ENCODE data around the gene ALX3. TPM values are rescaled to one million over a fixed set of nuclear protein-coding genes. Genes with fewer than 3 reads are reported as not detected.

Gene ALX3
- polyA plus RNA-seq, 1 donor: not detected

DNA sequence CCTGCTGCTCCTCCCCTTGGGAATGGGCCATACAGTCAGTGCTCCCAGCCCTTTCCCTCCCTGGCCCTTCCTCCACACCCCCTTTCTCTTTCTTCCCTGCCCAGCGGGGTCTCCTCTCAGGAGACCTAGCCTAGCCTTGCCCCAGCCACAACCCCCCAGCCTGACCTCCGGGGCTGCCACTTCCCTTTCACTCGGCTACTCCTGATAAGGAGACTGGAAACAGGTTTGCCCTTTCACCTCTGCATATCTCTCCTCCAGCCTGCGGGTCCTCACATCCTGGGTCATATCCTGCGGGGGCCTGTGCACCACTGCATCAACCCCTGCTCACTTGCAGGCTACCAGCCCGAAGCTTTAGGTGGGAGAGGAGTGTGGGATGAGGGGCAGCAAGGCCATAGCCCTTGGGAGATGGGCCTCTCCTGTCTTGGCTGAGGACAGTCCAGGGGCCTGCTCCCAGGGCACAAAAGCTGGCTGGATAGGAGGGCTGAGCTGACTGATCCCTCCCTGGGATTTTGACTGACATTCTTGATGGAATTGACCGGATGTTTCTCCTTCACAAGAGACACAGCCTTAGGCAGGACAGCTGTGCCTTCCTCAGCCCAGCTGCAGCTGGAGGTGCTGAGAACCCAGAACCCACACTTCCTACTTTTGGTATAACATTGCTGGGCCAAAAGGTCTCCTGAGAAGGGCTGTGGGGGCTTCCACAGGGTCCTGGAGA is 19.2 kb upstream of the ALX3 start:
- DNase-seq: no peak
- Histone ChIP-seq H3K4me1 (ENCODE audit: control insufficient read depth, insufficient read depth, low read length) (no peaks in the 10 kb centered on the region), H3K36me3 (ENCODE audit: control insufficient read depth, insufficient read depth, low read length) (no peaks in the 10 kb centered on the region), H3K4me3 (ENCODE audit: low read length) (no peak overlapping the region), H3K27me3 (ENCODE audit: control insufficient read depth, insufficient read depth, low read length) (peaks cover 82% of the 10 kb centered on the region), H3K27ac (ENCODE audit: low read length) (no peak overlapping the region), H3K9me3 (ENCODE audit: control insufficient read depth, low read depth, low read length) (no peaks in the 10 kb centered on the region)
- no CpG with 5 or more reads among the region's 7 CpGs for WGBS (ENCODE audit: insufficient coverage, low lambda C conversion rate)

- Histone ChIP-seq H3K4me1 (ENCODE audit: control insufficient read depth, insufficient read depth, low read length) (peaks cover 6% of the 10 kb centered on the region), H3K27ac (ENCODE audit: low read length) (no peak overlapping the region), H3K27me3 (ENCODE audit: control insufficient read depth, insufficient read depth, low read length) (peaks cover 82% of the 10 kb centered on the region), H3K4me3 (ENCODE audit: low read length) (no peak overlapping the region), H3K36me3 (ENCODE audit: control insufficient read depth, insufficient read depth, low read length) (no peaks in the 10 kb centered on the region), H3K9me3 (ENCODE audit: control insufficient read depth, low read depth, low read length) (peaks cover 6% of the 10 kb centered on the region)
- no CpG with 5 or more reads among the region's 10 CpGs for WGBS (ENCODE audit: insufficient coverage, low lambda C conversion rate)
- no peak for DNase-seq
These were observed 18.4 kb upstream of the ALX3 start for GRCh38 chr1:110088739-110089316.

- peak in 1 of 2 donors; percentile 41 for DNase-seq
- WGBS (ENCODE audit: insufficient coverage, low lambda C conversion rate): no CpG with 5 or more reads among the region's 15 CpGs
- peaks cover 85% of the 10 kb centered on the region for H3K27me3 ChIP-seq (ENCODE audit: control insufficient read depth, insufficient read depth, low read length)
These were observed 17.6 kb upstream of the ALX3 start for GRCh38 chr1:110087812-110088738.

GRCh38 chr1:110086961-110087360 is 16.5 kb upstream of the ALX3 start:
- H3K4me3 ChIP-seq (ENCODE audit: low read length): no peak overlapping the region
- peaks cover 8% of the 10 kb centered on the region for H3K9me3 ChIP-seq (ENCODE audit: control insufficient read depth, low read depth, low read length)
- no peaks in the 10 kb centered on the region for H3K36me3 ChIP-seq (ENCODE audit: control insufficient read depth, insufficient read depth, low read length)
- peaks cover 87% of the 10 kb centered on the region for H3K27me3 ChIP-seq (ENCODE audit: control insufficient read depth, insufficient read depth, low read length)
- peaks cover 8% of the 10 kb centered on the region for H3K4me1 ChIP-seq (ENCODE audit: control insufficient read depth, insufficient read depth, low read length)
- no peak for DNase-seq
- H3K27ac ChIP-seq (ENCODE audit: low read length): no peak overlapping the region
- no CpG with 5 or more reads among the region's 4 CpGs for WGBS (ENCODE audit: insufficient coverage, low lambda C conversion rate)

More at GRCh38 chr1:110087812-110088738, 17.6 kb upstream of the ALX3 start:
- peaks cover 8% of the 10 kb centered on the region for H3K9me3 ChIP-seq (ENCODE audit: control insufficient read depth, low read depth, low read length)
- H3K36me3 ChIP-seq (ENCODE audit: control insufficient read depth, insufficient read depth, low read length): no peaks in the 10 kb centered on the region
- peaks cover 8% of the 10 kb centered on the region for H3K4me1 ChIP-seq (ENCODE audit: control insufficient read depth, insufficient read depth, low read length)
- H3K27ac ChIP-seq (ENCODE audit: low read length): no peak overlapping the region
- H3K4me3 ChIP-seq (ENCODE audit: low read length): no peak overlapping the region

DNA sequence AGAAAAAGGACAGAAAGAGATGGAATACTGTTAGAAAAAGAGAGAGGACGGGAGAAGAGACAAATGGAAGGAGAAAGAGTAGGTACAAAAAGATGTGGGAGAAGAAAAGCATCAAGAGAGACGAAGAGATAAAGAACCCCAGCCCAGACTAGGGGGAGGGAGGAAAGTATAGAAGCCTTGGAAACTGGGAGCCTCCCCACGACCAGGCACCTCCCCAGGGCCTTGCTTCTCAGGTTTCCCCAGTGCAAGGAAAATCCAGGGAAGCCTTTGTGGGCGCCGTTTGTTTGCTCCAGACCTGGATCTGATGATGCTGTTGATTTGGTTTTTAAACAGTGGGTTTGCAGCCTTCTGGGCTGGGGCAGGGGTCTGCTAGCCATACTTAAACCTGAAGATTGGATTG is 15.2 kb upstream of the ALX3 start:
- no peaks in the 10 kb centered on the region for H3K36me3 ChIP-seq (ENCODE audit: control insufficient read depth, insufficient read depth, low read length)
- no peak overlapping the region for H3K27ac ChIP-seq (ENCODE audit: low read length)
- peaks cover 90% of the 10 kb centered on the region for H3K27me3 ChIP-seq (ENCODE audit: control insufficient read depth, insufficient read depth, low read length)
- H3K9me3 ChIP-seq (ENCODE audit: control insufficient read depth, low read depth, low read length): peaks cover 8% of the 10 kb centered on the region
- 35% methylated on average over 2 of the region's 5 CpGs for WGBS (ENCODE audit: insufficient coverage, low lambda C conversion rate)
- H3K4me1 ChIP-seq (ENCODE audit: control insufficient read depth, insufficient read depth, low read length): peaks cover 8% of the 10 kb centered on the region
- DNase-seq: no peak
- no peak overlapping the region for H3K4me3 ChIP-seq (ENCODE audit: low read length)

GRCh38 chr1:110084227-110085078 is 14.0 kb upstream of the ALX3 start:
- Histone ChIP-seq H3K4me1 (ENCODE audit: control insufficient read depth, insufficient read depth, low read length) (peaks cover 8% of the 10 kb centered on the region), H3K27ac (ENCODE audit: low read length) (no peak overlapping the region), H3K27me3 (ENCODE audit: control insufficient read depth, insufficient read depth, low read length) (peaks cover 82% of the 10 kb centered on the region), H3K4me3 (ENCODE audit: low read length) (peak overlapping the region; percentile 32), H3K36me3 (ENCODE audit: control insufficient read depth, insufficient read depth, low read length) (no peaks in the 10 kb centered on the region), H3K9me3 (ENCODE audit: control insufficient read depth, low read depth, low read length) (peaks cover 8% of the 10 kb centered on the region)
- no CpG with 5 or more reads among the region's 72 CpGs for WGBS (ENCODE audit: insufficient coverage, low lambda C conversion rate)
- peak; percentile 56 to 81 for DNase-seq

DNA sequence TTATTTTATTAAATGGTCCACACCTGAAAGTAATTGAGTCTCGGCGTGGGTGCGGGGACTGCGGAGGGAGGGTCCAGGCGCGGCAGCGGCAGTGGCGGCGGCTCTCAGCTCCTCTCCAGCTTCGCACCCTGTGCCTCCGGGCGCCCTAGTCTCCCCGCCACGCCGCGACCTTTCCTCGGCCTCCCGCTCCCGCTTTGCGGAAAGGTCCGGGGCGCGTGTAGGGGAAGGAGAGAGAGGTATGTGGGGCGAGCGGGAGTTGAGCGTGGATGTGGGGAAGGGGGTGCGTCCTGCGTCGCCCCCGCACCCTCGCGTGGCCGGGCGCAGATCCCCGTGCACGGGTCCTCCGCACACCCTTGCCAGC is 13.4 kb upstream of the ALX3 start:
- DNase-seq: no peak
- peaks cover 8% of the 10 kb centered on the region for H3K9me3 ChIP-seq (ENCODE audit: control insufficient read depth, low read depth, low read length)
- H3K27me3 ChIP-seq (ENCODE audit: control insufficient read depth, insufficient read depth, low read length): peaks cover 77% of the 10 kb centered on the region
- peaks cover 8% of the 10 kb centered on the region for H3K4me1 ChIP-seq (ENCODE audit: control insufficient read depth, insufficient read depth, low read length)
- peak overlapping the region; percentile 32 for H3K4me3 ChIP-seq (ENCODE audit: low read length)
- no CpG with 5 or more reads among the region's 37 CpGs for WGBS (ENCODE audit: insufficient coverage, low lambda C conversion rate)
- H3K27ac ChIP-seq (ENCODE audit: low read length): no peak overlapping the region
- H3K36me3 ChIP-seq (ENCODE audit: control insufficient read depth, insufficient read depth, low read length): no peaks in the 10 kb centered on the region

DNA sequence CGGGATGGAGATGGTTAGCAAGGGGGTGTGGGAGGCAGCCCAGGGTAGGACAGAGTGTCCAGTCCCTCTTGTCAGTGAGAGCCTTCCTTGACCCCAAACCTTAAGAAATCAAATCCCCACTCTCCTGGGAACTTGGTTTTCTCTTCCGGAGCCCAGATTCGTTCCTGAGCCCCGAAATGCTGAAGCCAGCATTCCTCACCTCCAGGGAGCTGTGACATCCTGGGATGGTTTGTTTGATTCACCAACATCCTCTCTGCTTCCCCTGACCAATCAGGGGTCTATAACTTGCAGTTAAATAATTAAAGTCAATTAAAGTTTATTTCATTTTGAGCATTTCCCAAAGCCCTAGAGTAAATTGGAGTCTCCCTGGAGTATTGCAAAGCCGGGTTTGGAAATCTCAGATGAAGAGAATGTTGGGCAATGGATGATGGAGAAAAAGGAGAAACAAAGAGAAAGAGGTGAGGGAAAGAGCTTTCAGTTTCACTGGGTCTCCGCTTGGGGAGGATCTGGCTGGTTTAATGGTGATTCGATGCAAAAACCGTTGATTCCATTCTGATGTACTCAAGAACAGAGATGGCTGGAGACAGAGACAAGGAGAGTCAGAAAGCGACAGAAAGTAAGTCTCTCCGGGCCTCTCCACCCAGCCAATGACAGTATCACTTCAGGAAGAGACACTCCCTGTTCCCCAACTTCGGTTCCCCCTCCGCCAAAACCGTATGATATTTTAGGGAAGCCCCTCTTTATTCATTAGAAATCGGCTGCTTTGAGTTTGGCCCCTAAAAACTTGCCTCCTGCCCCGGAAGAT is 12.8 kb upstream of the ALX3 start:
- Histone ChIP-seq H3K36me3 (ENCODE audit: control insufficient read depth, insufficient read depth, low read length) (no peaks in the 10 kb centered on the region), H3K4me3 (ENCODE audit: low read length) (no peak overlapping the region), H3K27ac (ENCODE audit: low read length) (no peak overlapping the region), H3K27me3 (ENCODE audit: control insufficient read depth, insufficient read depth, low read length) (peaks cover 71% of the 10 kb centered on the region), H3K4me1 (ENCODE audit: control insufficient read depth, insufficient read depth, low read length) (peaks cover 8% of the 10 kb centered on the region), H3K9me3 (ENCODE audit: control insufficient read depth, low read depth, low read length) (peaks cover 8% of the 10 kb centered on the region)
- DNase-seq: peak in 1 of 2 donors; percentile 14
- 0% methylated on average over 4 of the region's 15 CpGs for WGBS (ENCODE audit: insufficient coverage, low lambda C conversion rate)

DNA sequence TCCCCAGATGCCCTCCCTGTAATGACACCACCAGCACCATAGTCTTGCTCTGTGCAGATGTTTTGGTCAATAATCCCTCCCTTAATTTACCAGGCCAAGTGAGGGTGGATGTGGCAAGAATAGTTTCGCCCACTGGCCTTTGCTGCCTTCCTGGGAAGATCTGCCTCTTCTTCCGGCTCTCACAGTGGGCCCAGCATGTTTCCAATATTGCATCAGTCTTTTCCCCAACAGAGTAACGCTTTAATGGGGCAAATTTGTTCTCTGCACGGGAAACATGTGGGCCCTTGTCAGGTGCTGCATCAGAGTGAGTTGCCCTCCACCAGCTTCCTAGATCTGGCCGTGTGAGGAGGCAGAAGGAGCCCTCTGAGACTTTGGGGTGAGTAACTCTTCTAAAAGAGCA is 12.0 kb upstream of the ALX3 start:
- no peak for DNase-seq
- Histone ChIP-seq H3K4me3 (ENCODE audit: low read length) (no peak overlapping the region), H3K9me3 (ENCODE audit: control insufficient read depth, low read depth, low read length) (peaks cover 8% of the 10 kb centered on the region), H3K27me3 (ENCODE audit: control insufficient read depth, insufficient read depth, low read length) (peaks cover 69% of the 10 kb centered on the region), H3K4me1 (ENCODE audit: control insufficient read depth, insufficient read depth, low read length) (peaks cover 8% of the 10 kb centered on the region), H3K27ac (ENCODE audit: low read length) (no peak overlapping the region), H3K36me3 (ENCODE audit: control insufficient read depth, insufficient read depth, low read length) (no peaks in the 10 kb centered on the region)
- no CpG with 5 or more reads among the region's 5 CpGs for WGBS (ENCODE audit: insufficient coverage, low lambda C conversion rate)
